HG03060 (cell line): ENCODE data around the gene TSPEAR.
"Not testable (repeated sequence)": the region's sequence is repeated elsewhere in the genome, so short reads cannot be mapped to it uniquely, and the experiment has no call there.

Experiments used
- ATAC-seq: cut with Tn5 transposase; IDR thresholded peaks from one replicate; pipeline ENCODE4 v1.9.1; 2021; ENCODE audit warnings: low read depth, moderate number of reproducible peaks; ENCODE audit not compliant: unreplicated experiment

Gene TSPEAR

GRCh38 chr21:44513389-44514217 is 197.8 kb downstream of the TSPEAR start:
- no peak for ATAC-seq

- ATAC-seq: no peak
These were observed 198.6 kb downstream of the TSPEAR start for GRCh38 chr21:44512496-44513388.

- no peak for ATAC-seq
These were observed 199.5 kb downstream of the TSPEAR start for GRCh38 chr21:44511938-44512275.

- no peak for ATAC-seq
These were observed 200.0 kb downstream of the TSPEAR start for GRCh38 chr21:44511219-44511937.

- ATAC-seq: no peak
These were observed 200.7 kb downstream of the TSPEAR start for GRCh38 chr21:44510508-44511218.

GRCh38 chr21:44510109-44510507 is 201.3 kb downstream of the TSPEAR start:
- no peak for ATAC-seq

GRCh38 chr21:44509539-44509938 is 201.8 kb downstream of the TSPEAR start:
- no peak for ATAC-seq

GRCh38 chr21:44508711-44509445 is 202.5 kb downstream of the TSPEAR start:
- ATAC-seq: no peak

- no peak for ATAC-seq
These were observed 203.0 kb downstream of the TSPEAR start for GRCh38 chr21:44508426-44508710.

GRCh38 chr21:44507673-44508425 is 203.5 kb downstream of the TSPEAR start:
- ATAC-seq: no peak

GRCh38 chr21:44506279-44507255 is 204.8 kb downstream of the TSPEAR start:
- ATAC-seq: no peak

- no peak for ATAC-seq
These were observed 205.6 kb downstream of the TSPEAR start for GRCh38 chr21:44505673-44506278.

- ATAC-seq: no peak
These were observed 207.4 kb downstream of the TSPEAR start for GRCh38 chr21:44503901-44504399.

GRCh38 chr21:44503006-44503889 is 208.1 kb downstream of the TSPEAR start:
- ATAC-seq: not testable (repeated sequence)

- no peak for ATAC-seq
These were observed 209.0 kb downstream of the TSPEAR start for GRCh38 chr21:44502171-44502958.

- ATAC-seq: no peak
These were observed 211.3 kb downstream of the TSPEAR start for GRCh38 chr21:44500111-44500510.
